PFSK-1 (cell line): ENCODE data around the gene KDM2B.
A peak's percentile ranks its signal among the peaks of the same experiment; 100 is the strongest.

Experiments
- FOXP2 ChIP-seq: optimal IDR thresholded peaks from 2 replicates; pipeline ENCODE3; 2011; ENCODE audit warnings: borderline replicate concordance, control low read depth, inconsistent platforms; ENCODE audit not compliant: insufficient read depth; ENCODE audit errors: extremely low read length, extremely low read depth
- POLR2AphosphoS5 ChIP-seq: IDR thresholded peaks from 2 replicates; pipeline ENCODE4 v1.6.1; 2012; ENCODE audit warnings: low read depth, mild to moderate bottlenecking, control low read depth, low read length, moderate library complexity
- REST ChIP-seq, 2 experiments: IDR thresholded peaks; 2 replicates each; pipeline versions ENCODE4 v1.6.1 to v1.8.0; 2011 to 2012; ENCODE audit warnings: low read depth in 2 of 2, low read length in 2 of 2, control low read depth in 1 of 2, inconsistent platforms in 1 of 2, mild to moderate bottlenecking in 1 of 2, moderate library complexity in 1 of 2; ENCODE audit not compliant: insufficient read depth in 1 of 2
- SIN3A ChIP-seq: IDR thresholded peaks from 2 replicates; pipeline ENCODE4 v1.6.1; 2012; ENCODE audit warnings: mild to moderate bottlenecking, low read length, moderate library complexity, borderline replicate concordance; ENCODE audit not compliant: insufficient read depth
- TAF1 ChIP-seq: IDR thresholded peaks from 2 replicates; pipeline ENCODE4 v1.6.1; 2012; ENCODE audit warnings: low read length, control low read depth, borderline replicate concordance; ENCODE audit not compliant: insufficient read depth

KDM2B gene

GRCh38 chr12:121539908-121540307 is 40.9 kb downstream of the KDM2B start:
- TF ChIP-seq FOXP2 (no peak), SIN3A (no peak), REST (IDR thresholded peaks at IDR 0.05; ENCODE audit: insufficient read depth in 1 of 2, low read depth in 2 of 2, low read length in 2 of 2) (no peak), POLR2AphosphoS5 (no peak), TAF1 (no peak)

- no peak for TF ChIP-seq REST (IDR thresholded peaks at IDR 0.05; ENCODE audit: insufficient read depth in 1 of 2, low read depth in 2 of 2, low read length in 2 of 2)
- TF ChIP-seq SIN3A: no peak
- no peak for TF ChIP-seq POLR2AphosphoS5
- no peak for TF ChIP-seq TAF1
Observed at GRCh38 chr12:121538699-121539061, 42.1 kb downstream of the KDM2B start.

GRCh38 chr12:121537814-121538698 is 42.8 kb downstream of the KDM2B start:
- no peak for TF ChIP-seq SIN3A
- no peak for TF ChIP-seq FOXP2
- TF ChIP-seq REST (IDR thresholded peaks at IDR 0.05; ENCODE audit: insufficient read depth in 1 of 2, low read depth in 2 of 2, low read length in 2 of 2): no peak
- TF ChIP-seq POLR2AphosphoS5: no peak
- TF ChIP-seq TAF1: no peak

GRCh38 chr12:121536899-121537813 is 43.7 kb downstream of the KDM2B start:
- 0 out of 2 replicates have a peak, but pooled peaks have one; percentile 20 for TF ChIP-seq POLR2AphosphoS5
- TF ChIP-seq FOXP2: peak; percentile 26
- no peak for TF ChIP-seq TAF1
- TF ChIP-seq SIN3A: 0 out of 2 replicates have a peak, but pooled peaks have one; percentile 5
- 0 out of 4 replicates have a peak, but pooled peaks of 1 of the 2 experiments have one; percentile 17 for TF ChIP-seq REST (IDR thresholded peaks at IDR 0.05; ENCODE audit: insufficient read depth in 1 of 2, low read depth in 2 of 2, low read length in 2 of 2)
